GM04504 (cell line): ENCODE measurements around the gene CCK.

Experiments
- DNase-seq: peaks from one replicate; pipeline ENCODE4 v3.0.0-alpha.2; 2012; ENCODE audit warnings: low read depth

CCK gene

GRCh38 chr3:42225486-42226363 lies 40.3 kb downstream of the CCK start:
- no peak for DNase-seq

GRCh38 chr3:42224658-42225421 lies 41.1 kb downstream of the CCK start:
- DNase-seq, result no peak

GRCh38 chr3:42224178-42224577 lies 41.8 kb downstream of the CCK start:
- DNase-seq, result no peak

- no peak for DNase-seq
These were observed 42.9 kb downstream of the CCK start for GRCh38 chr3:42222942-42223693.

- DNase-seq, result no peak
These were observed 45.4 kb downstream of the CCK start for GRCh38 chr3:42220436-42221121.

GRCh38 chr3:42216931-42217333 lies 49.1 kb downstream of the CCK start:
- peak; percentile 26 for DNase-seq

GRCh38 chr3:42216302-42216701 lies 49.7 kb downstream of the CCK start:
- no peak for DNase-seq

GRCh38 chr3:42214565-42215283 lies 51.3 kb downstream of the CCK start:
- peak; percentile 21 for DNase-seq

- DNase-seq, result no peak
These were observed 51.9 kb downstream of the CCK start for GRCh38 chr3:42214064-42214463.

GRCh38 chr3:42213417-42213816 lies 52.6 kb downstream of the CCK start:
- DNase-seq, result no peak

GRCh38 chr3:42210726-42211125 lies 55.3 kb downstream of the CCK start:
- DNase-seq, result no peak

GRCh38 chr3:42209917-42210316 lies 56.1 kb downstream of the CCK start:
- no peak for DNase-seq
